ENCODE results near the gene RPL41.
"Not testable (repeated sequence)": the region's sequence is repeated elsewhere in the genome, so short reads cannot be mapped to it uniquely, and the experiment has no call there.

RPL41 gene

DNA sequence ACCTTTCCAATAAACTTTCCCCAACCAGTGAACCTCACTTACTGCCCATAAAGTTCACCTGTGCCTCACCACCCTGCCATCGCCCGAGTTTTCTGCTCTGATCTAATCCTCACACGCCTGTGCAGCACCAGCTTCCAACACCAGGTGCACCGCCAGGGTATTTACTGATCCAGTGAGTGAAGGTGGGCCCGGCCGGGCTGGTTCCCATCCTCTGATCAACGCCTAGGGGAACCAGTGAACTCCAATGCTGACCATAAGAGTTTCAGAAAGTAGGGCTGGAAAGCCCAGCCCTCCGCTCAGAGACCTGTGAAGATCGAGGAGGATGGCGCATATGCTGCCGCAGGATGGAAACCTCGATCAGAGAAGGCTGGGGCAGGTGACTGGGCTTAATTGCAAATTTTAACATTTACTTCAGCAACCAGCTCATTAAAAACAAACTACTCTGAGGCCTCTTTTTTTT, 35.3 kb downstream of the RPL41 start:
- TF ChIP-seq PAX5 (IDR thresholded peaks at IDR 0.05; ENCODE audit: insufficient read depth, low read length, severe bottlenecking), result no peak
- TF ChIP-seq POLR2A (IDR thresholded peaks at IDR 0.05; ENCODE audit: low read depth, low read length), result peak; percentile 41
- DNase-seq (ENCODE audit: insufficient read length, low spot score), result no peak
- peak; percentile 92 for FAIRE-seq

GRCh38 chr12:56152132-56152755, 35.8 kb downstream of the RPL41 start, which contains the start of gene MYL6B:
Gene MYL6B, plus strand, starts transcription at chr12:56152587. Its CDS starts 1,332 bp downstream, at chr12:56153919.
- TF ChIP-seq POLR2A (IDR thresholded peaks at IDR 0.05; ENCODE audit: low read depth, low read length) (peak; percentile 82), TAF1 (IDR thresholded peaks at IDR 0.05; ENCODE audit: low read depth, low read length) (peak; percentile 68; the same call in 1 of the 2 replicates), POU2F2 (IDR thresholded peaks at IDR 0.05; ENCODE audit: low read depth, low read length) (no peak; the same call in 1 of the 2 replicates), POLR2AphosphoS5 (IDR thresholded peaks at IDR 0.05; ENCODE audit: low read depth, low read length) (peak; percentile 65; the same call in 1 of the 2 replicates), PAX5 (IDR thresholded peaks at IDR 0.05; ENCODE audit: insufficient read depth, low read length, severe bottlenecking) (peak; percentile 49)
- peak; percentile 89 for DNase-seq (ENCODE audit: insufficient read length, low spot score)
- peak; percentile 97 for FAIRE-seq

DNA sequence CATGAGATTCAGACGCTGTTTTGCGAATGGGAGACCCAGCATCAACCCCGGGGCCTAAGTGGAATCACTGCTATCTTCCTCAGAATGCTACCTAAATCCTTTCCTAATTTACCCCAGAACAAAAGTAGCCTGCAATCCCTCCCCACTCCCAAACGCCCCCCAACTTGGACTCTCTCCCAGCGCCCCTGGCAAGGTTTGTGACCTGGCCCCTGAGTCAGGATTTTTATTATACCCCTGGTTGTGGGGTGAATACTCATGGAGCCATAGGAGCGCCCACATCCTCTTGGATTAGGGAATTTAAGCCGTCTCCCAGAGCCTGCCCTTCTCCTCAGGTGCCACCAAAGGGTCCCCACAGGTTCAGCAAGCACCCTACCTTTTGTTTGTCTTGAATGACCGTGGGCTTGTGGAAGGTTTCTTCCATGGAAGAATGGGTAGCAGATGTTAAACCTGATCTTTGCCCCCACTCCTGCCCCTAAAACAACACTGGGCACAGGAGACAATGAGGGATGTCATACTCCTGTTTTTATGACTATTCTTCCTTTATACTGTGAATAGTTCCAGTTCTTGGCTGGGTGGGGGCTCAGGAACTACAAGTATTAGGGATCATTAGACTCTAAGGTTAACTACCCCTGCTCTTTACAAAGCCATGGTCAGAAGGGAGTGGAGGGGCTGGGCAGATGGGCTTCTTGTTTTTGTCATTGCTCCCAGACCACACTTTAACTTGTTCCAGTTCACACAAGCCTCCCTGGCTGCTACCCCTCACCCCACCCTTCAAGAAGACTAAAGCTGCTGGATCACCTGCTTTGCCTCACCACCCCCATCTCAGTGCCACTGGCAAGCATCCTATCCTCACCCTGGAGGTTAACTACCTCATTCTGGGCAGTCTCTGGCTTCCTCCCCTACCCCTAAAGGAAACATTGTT, 36.6 kb downstream of the RPL41 start:
- TF ChIP-seq POLR2A (IDR thresholded peaks at IDR 0.05; ENCODE audit: low read depth, low read length) (no peak), SPI1 (IDR thresholded peaks at IDR 0.05; ENCODE audit: low read depth, low read length) (no peak), POLR2AphosphoS5 (IDR thresholded peaks at IDR 0.05; ENCODE audit: low read depth, low read length) (no peak), TAF1 (IDR thresholded peaks at IDR 0.05; ENCODE audit: low read depth, low read length) (no peak), PAX5 (IDR thresholded peaks at IDR 0.05; ENCODE audit: insufficient read depth, low read length, severe bottlenecking) (no peak), POU2F2 (IDR thresholded peaks at IDR 0.05; ENCODE audit: low read depth, low read length) (no peak)
- FAIRE-seq, result no peak

DNA sequence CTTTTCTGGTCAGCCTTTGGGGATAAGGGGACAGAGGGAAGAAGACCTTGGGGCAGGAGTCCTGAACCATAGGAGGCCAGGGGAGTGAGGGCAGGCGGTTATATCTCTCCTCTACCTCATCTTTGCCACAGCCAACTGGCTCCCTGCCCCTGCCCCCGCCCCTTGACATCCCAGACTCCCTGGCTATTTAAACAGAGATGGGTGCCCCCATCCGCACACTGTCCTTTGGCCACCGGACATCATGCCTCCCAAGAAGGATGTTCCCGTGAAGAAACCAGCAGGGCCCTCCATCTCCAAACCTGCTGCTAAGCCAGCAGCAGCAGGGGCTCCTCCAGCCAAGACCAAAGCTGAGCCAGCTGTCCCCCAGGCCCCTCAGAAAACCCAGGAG, 37.2 kb downstream of the RPL41 start:
- FAIRE-seq (no peak), DNase-seq (ENCODE audit: insufficient read length, low spot score) (no peak)
- TF ChIP-seq POLR2AphosphoS5 (IDR thresholded peaks at IDR 0.05; ENCODE audit: low read depth, low read length), result no peak
- no peak for TF ChIP-seq POU2F2 (IDR thresholded peaks at IDR 0.05; ENCODE audit: low read depth, low read length)
- no peak for TF ChIP-seq PAX5 (IDR thresholded peaks at IDR 0.05; ENCODE audit: insufficient read depth, low read length, severe bottlenecking)
- no peak for TF ChIP-seq POLR2A (IDR thresholded peaks at IDR 0.05; ENCODE audit: low read depth, low read length)
- TF ChIP-seq SPI1 (IDR thresholded peaks at IDR 0.05; ENCODE audit: low read depth, low read length), result no peak
- no peak for TF ChIP-seq TAF1 (IDR thresholded peaks at IDR 0.05; ENCODE audit: low read depth, low read length)

More for the DNA sequence above, 36.6 kb downstream of the RPL41 start:
- no peak for DNase-seq (ENCODE audit: insufficient read length, low spot score)

GRCh38 chr12:56154246-56154771, 37.9 kb downstream of the RPL41 start:
- no peak for DNase-seq (ENCODE audit: insufficient read length, low spot score)
- FAIRE-seq, result no peak
- no peak for TF ChIP-seq POLR2AphosphoS5 (IDR thresholded peaks at IDR 0.05; ENCODE audit: low read depth, low read length)
- no peak for TF ChIP-seq PAX5 (IDR thresholded peaks at IDR 0.05; ENCODE audit: insufficient read depth, low read length, severe bottlenecking)
- no peak for TF ChIP-seq TAF1 (IDR thresholded peaks at IDR 0.05; ENCODE audit: low read depth, low read length)
- TF ChIP-seq POU2F2 (IDR thresholded peaks at IDR 0.05; ENCODE audit: low read depth, low read length), result no peak
- no peak for TF ChIP-seq SPI1 (IDR thresholded peaks at IDR 0.05; ENCODE audit: low read depth, low read length)
- TF ChIP-seq POLR2A (IDR thresholded peaks at IDR 0.05; ENCODE audit: low read depth, low read length), result no peak

DNA sequence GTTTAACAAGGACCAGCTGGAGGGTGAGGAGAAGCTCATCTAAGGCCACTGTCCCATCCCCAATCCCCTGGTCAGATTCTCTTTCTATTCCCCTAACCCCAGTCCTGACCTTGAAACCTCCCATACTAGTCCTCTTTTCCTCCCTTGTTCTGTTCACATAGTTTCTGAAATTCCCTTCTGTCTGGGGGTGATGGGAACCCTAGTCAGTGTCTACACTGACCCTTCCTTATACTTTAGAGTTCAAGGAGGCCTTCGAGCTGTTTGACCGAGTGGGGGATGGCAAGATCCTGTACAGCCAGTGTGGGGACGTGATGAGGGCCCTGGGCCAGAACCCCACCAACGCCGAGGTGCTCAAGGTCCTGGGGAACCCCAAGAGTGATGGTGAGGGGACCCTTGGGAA, 38.4 kb downstream of the RPL41 start:
- FAIRE-seq (no peak), DNase-seq (ENCODE audit: insufficient read length, low spot score) (no peak)
- TF ChIP-seq SPI1 (IDR thresholded peaks at IDR 0.05; ENCODE audit: low read depth, low read length), result no peak
- TF ChIP-seq POLR2AphosphoS5 (IDR thresholded peaks at IDR 0.05; ENCODE audit: low read depth, low read length), result no peak
- TF ChIP-seq PAX5 (IDR thresholded peaks at IDR 0.05; ENCODE audit: insufficient read depth, low read length, severe bottlenecking), result no peak
- no peak for TF ChIP-seq POLR2A (IDR thresholded peaks at IDR 0.05; ENCODE audit: low read depth, low read length)
- TF ChIP-seq POU2F2 (IDR thresholded peaks at IDR 0.05; ENCODE audit: low read depth, low read length), result no peak
- TF ChIP-seq TAF1 (IDR thresholded peaks at IDR 0.05; ENCODE audit: low read depth, low read length), result no peak

- FAIRE-seq (no peak), DNase-seq (ENCODE audit: insufficient read length, low spot score) (no peak)
- TF ChIP-seq POU2F2 (IDR thresholded peaks at IDR 0.05; ENCODE audit: low read depth, low read length), result no peak
- no peak for TF ChIP-seq POLR2AphosphoS5 (IDR thresholded peaks at IDR 0.05; ENCODE audit: low read depth, low read length)
- no peak for TF ChIP-seq SPI1 (IDR thresholded peaks at IDR 0.05; ENCODE audit: low read depth, low read length)
- TF ChIP-seq TAF1 (IDR thresholded peaks at IDR 0.05; ENCODE audit: low read depth, low read length), result no peak
These were observed 38.9 kb downstream of the RPL41 start for GRCh38 chr12:56155256-56155845.

DNA sequence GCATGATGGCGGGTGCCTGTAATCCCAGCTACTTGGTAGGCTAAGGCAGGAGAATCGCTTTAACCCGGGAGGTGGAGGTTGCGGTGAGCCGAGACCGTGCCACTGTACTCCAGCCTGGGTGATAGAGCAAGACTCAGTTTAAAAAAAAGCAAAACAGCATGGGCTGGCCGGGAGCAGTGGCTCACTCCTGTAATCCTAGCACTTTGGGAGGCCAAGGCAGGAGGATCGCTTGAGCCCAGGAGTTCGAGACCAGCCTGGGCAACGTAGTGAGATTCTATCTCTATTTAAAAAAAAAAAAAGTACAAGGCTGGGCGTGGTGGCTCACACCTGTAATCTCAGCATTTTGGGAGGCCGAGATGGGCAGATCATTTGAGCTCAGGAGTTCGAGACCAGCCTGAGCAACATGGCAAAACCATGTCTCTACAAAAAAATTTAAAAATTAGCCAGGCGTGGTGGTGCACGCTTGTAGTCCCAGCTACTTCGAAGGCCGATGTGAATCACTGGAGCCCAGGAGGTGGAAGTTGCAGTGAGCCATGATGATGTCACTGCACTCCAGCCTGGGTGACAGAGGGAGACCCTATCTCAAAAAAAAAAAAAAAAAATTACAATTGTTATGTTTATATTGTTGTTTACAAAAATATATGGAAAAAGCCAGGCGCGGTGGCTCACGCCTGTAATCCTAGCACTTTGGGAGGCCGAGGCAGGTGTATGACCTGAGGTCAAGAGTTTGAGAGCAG, 40.2 kb downstream of the RPL41 start:
- not testable (repeated sequence) for FAIRE-seq; DNase-seq (ENCODE audit: insufficient read length, low spot score)
